ENCODE data around the gene CEP128.

- no peak for TF ChIP-seq CTCF (conservative IDR thresholded peaks at IDR 0.05; ENCODE audit: low read length)
- TF ChIP-seq EZH2phosphoT487 (IDR thresholded peaks at IDR 0.05; ENCODE audit: borderline replicate concordance, low read depth, low read length), result no peak
These were observed 8.3 kb downstream of the CEP128 start for GRCh38 chr14:80933282-80933681.

Data from OCI-LY7 (cell line).